ENCODE data around the gene ARHGAP26.

ARHGAP26 gene

GRCh38 chr5:142904416-142904815 is 134.2 kb downstream of the ARHGAP26 start:
- intact Hi-C loops (cut with DNase I; ENCODE audit: low total_unique reads): no loop called here
- DNase-seq: no peak
- Histone ChIP-seq H3K36me3 (peaks cover 45 to 75% (median 52%) of the 10 kb centered on the region in 3 donors), H3K4me1 (no peaks in the 10 kb centered on the region), H3K27me3 (no peaks in the 10 kb centered on the region), H3K4me3 (no peak overlapping the region), H3K9me3 (no peaks in the 10 kb centered on the region), H3K27ac (no peak overlapping the region)
- no peak for TF ChIP-seq CTCF (IDR thresholded peaks at IDR 0.05)

DNA sequence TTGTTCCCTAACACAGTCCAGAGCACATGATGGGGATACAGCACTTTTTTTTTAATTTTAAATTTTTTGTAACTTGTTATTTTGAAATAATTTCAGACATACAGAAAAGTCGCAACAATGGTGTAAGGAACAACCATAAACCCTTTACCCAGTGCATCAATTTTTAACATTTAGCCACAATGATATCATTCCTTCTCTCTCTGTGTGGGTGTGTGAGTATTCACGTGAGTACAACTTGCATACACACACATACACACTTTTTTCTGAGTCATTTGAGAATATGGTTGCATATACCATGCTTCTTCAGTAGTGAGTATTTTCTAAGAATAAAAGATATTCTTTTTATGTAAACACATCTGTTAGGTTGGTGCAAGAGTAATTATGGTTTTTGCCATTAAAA is 135.2 kb downstream of the ARHGAP26 start:
- peaks cover 53 to 80% (median 55%) of the 10 kb centered on the region in 3 donors for H3K36me3 ChIP-seq

DNA sequence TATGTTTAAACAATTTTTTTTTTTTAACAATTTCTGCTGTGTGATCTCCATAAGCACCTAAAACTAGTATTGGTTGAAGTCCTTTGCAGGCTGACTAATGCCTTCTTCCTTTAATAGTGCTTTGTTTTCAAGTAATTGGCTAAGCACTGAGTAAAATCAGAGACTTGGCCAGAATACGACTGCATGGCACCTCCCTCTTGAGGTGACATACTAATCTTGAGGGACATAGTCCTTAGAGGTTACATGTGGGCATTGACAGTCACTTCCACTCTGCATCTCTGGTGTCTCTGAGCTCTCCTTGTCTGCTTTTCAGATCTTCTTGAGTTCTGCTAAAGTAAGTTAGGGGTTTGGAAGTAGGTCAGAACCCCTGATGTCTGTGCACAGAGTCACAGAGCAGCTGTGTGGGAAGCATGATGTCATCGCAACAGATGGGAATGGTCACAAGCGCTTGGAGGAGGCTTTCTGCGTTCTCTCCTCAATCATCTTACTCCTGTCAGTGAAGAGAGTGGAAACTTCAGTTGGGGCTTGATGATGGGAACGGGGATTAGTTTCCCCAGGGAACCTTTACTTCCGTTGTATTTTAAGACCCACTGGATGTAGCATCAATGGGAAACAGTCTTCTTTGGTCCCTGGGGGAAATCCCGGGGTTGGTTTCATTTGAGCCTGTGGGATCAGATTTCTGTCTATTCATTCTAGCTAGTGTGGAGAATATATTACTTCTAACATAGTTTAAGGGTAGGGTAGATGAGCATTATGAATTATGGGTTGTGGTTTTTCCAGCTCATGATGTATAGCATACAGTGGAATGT is 136.9 kb downstream of the ARHGAP26 start:
- TF ChIP-seq CTCF (IDR thresholded peaks at IDR 0.05): no peak
- Histone ChIP-seq H3K9me3 (no peaks in the 10 kb centered on the region), H3K4me1 (no peaks in the 10 kb centered on the region), H3K36me3 (peaks cover 53 to 90% (median 65%) of the 10 kb centered on the region in 3 donors), H3K27ac (no peak overlapping the region), H3K4me3 (no peak overlapping the region), H3K27me3 (no peaks in the 10 kb centered on the region)
- no peak for DNase-seq
- intact Hi-C loops (cut with DNase I; ENCODE audit: low total_unique reads): no loop called here

More for the DNA sequence above, 135.2 kb downstream of the ARHGAP26 start:
- TF ChIP-seq CTCF (IDR thresholded peaks at IDR 0.05): no peak
- intact Hi-C loops (cut with DNase I; ENCODE audit: low total_unique reads): no loop called here
- Histone ChIP-seq H3K27me3 (no peaks in the 10 kb centered on the region), H3K27ac (no peak overlapping the region), H3K4me3 (no peak overlapping the region), H3K4me1 (no peaks in the 10 kb centered on the region), H3K9me3 (no peaks in the 10 kb centered on the region)
- no peak for DNase-seq

DNA sequence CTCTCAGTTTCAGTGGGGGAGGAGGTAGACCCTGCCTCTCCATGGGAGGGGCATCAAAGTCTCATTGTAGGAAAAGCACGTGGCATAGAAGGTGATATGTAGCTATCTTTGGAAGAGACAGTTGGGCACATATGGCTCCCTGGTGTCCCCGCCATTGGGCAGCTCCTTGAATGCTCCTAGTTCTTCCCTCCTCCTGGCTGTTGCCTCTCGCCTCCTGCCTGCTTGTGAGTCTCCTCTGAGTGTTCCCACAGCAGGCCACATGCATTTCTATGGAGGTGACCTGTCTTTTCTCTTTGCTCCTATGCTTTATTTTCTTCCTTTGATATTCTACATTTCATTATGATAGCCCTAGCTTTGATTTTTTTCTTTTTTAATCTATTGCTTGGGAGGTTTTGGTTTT is 138.5 kb downstream of the ARHGAP26 start:
- no peaks in the 10 kb centered on the region for H3K4me1 ChIP-seq
- no peak overlapping the region for H3K4me3 ChIP-seq
- no peak overlapping the region for H3K27ac ChIP-seq
- no peaks in the 10 kb centered on the region for H3K27me3 ChIP-seq
- TF ChIP-seq CTCF (IDR thresholded peaks at IDR 0.05): no peak
- peaks cover 62 to 86% (median 64%) of the 10 kb centered on the region in 3 donors for H3K36me3 ChIP-seq
- no peak for DNase-seq
- intact Hi-C loops (cut with DNase I; ENCODE audit: low total_unique reads): no loop called here
- no peaks in the 10 kb centered on the region for H3K9me3 ChIP-seq

- DNase-seq: no peak
Observed at GRCh38 chr5:142910128-142910527, 140.0 kb downstream of the ARHGAP26 start.

More at GRCh38 chr5:142910128-142910527, 140.0 kb downstream of the ARHGAP26 start:
- Histone ChIP-seq H3K4me3 (no peak overlapping the region), H3K36me3 (peaks cover 55 to 82% (median 59%) of the 10 kb centered on the region in 3 donors), H3K4me1 (no peaks in the 10 kb centered on the region), H3K27ac (no peak overlapping the region), H3K27me3 (no peaks in the 10 kb centered on the region), H3K9me3 (no peaks in the 10 kb centered on the region)
- intact Hi-C loops (cut with DNase I; ENCODE audit: low total_unique reads): no loop called here
- no peak for TF ChIP-seq CTCF (IDR thresholded peaks at IDR 0.05)
